Astrocyte (in vitro differentiated cells and primary cell): ENCODE measurements around the gene DNAJB6. TPM values are rescaled to one million over a fixed set of nuclear protein-coding genes. Genes with fewer than 3 reads are reported as not detected.

Experiments used
- DNase-seq: peaks from one replicate; pipeline ENCODE4 v3.0.0-alpha.2; 2010; ENCODE audit warnings: low read depth
- FAIRE-seq: peaks from 2 replicates; lab custom pipeline; 2011; peaks lifted over from hg19 to GRCh38; lab: Jason Lieb, UNC
- H2AFZ ChIP-seq: 2 replicates; pipeline ENCODE4 v1.6.0; 2012; ENCODE audit warnings: low read depth, low read length, inconsistent platforms
- H3K27ac ChIP-seq: 2 replicates; pipeline ENCODE4 v1.5.1; 2011; ENCODE audit warnings: low read depth, low read length, inconsistent platforms
- H3K27me3 ChIP-seq: 2 replicates; pipeline ENCODE4 v1.6.0; 2011; ENCODE audit warnings: low read length, inconsistent platforms; ENCODE audit not compliant: insufficient read depth
- H3K36me3 ChIP-seq: 2 replicates; pipeline ENCODE4 v1.5.1; 2011; ENCODE audit warnings: low read length, inconsistent platforms; ENCODE audit not compliant: insufficient read depth
- H3K4me1 ChIP-seq: 2 replicates; pipeline ENCODE4 v1.5.1; 2011; ENCODE audit warnings: low read length, inconsistent platforms; ENCODE audit not compliant: insufficient read depth
- H3K4me2 ChIP-seq: 2 replicates; pipeline ENCODE4 v1.6.0; 2012; ENCODE audit warnings: low read length, inconsistent platforms
- H3K4me3 ChIP-seq: 2 replicates; pipeline ENCODE4 v1.5.1; 2011; ENCODE audit warnings: low read depth, mild to moderate bottlenecking, low read length, inconsistent platforms; ENCODE audit not compliant: insufficient read depth
- H3K79me2 ChIP-seq: 2 replicates; pipeline ENCODE4 v1.6.0; 2012; ENCODE audit warnings: mild to moderate bottlenecking, low read length, inconsistent platforms; ENCODE audit not compliant: insufficient read depth
- H3K9ac ChIP-seq: 2 replicates; pipeline ENCODE4 v1.6.0; 2012; ENCODE audit warnings: mild to moderate bottlenecking, low read length, inconsistent platforms
- H3K9me3 ChIP-seq: 2 replicates; pipeline ENCODE4 v1.5.1; 2012; ENCODE audit warnings: low read depth, mild to moderate bottlenecking, low read length, inconsistent platforms; ENCODE audit not compliant: insufficient read depth
- H4K20me1 ChIP-seq: 2 replicates; pipeline ENCODE4 v1.6.0; 2012; ENCODE audit warnings: low read length, inconsistent platforms; ENCODE audit not compliant: insufficient read depth
- H3K27ac Mint-ChIP-seq: one replicate; pipeline ENCODE4 v1.8.0; 2021; ENCODE audit warnings: mild to moderate bottlenecking, mixed read lengths; ENCODE audit not compliant: unreplicated experiment
- H3K27me3 Mint-ChIP-seq: one replicate; pipeline ENCODE4 v1.8.0; 2021; ENCODE audit warnings: low read depth, mixed read lengths; ENCODE audit not compliant: unreplicated experiment
- H3K36me3 Mint-ChIP-seq: one replicate; pipeline ENCODE4 v1.8.0; 2021; ENCODE audit warnings: low read depth, mixed read lengths; ENCODE audit not compliant: unreplicated experiment
- H3K4me1 Mint-ChIP-seq: one replicate; pipeline ENCODE4 v1.8.0; 2021; ENCODE audit warnings: low read depth, mixed read lengths; ENCODE audit not compliant: unreplicated experiment
- H3K4me3 Mint-ChIP-seq: one replicate; pipeline ENCODE4 v1.8.0; 2021; ENCODE audit warnings: mild to moderate bottlenecking, moderate library complexity, mixed read lengths; ENCODE audit not compliant: unreplicated experiment
- H3K9me3 Mint-ChIP-seq: one replicate; pipeline ENCODE4 v1.8.0; 2021; ENCODE audit warnings: mild to moderate bottlenecking, mixed read lengths; ENCODE audit not compliant: unreplicated experiment
- CTCF ChIP-seq: IDR thresholded peaks from 2 replicates; pipeline ENCODE4 v1.5.1; 2011; ENCODE audit warnings: low read depth, mild to moderate bottlenecking, inconsistent platforms, low read length, moderate library complexity; ENCODE audit not compliant: insufficient read depth
- EZH2 ChIP-seq: IDR thresholded peaks from 2 replicates; pipeline ENCODE4 v1.6.1; 2012; ENCODE audit warnings: mild to moderate bottlenecking, low read length, inconsistent platforms; ENCODE audit not compliant: insufficient read depth
- total RNA-seq: library from RNA; stranded (reverse); gene quantifications from 2 replicates; pipeline ENCODE4 v1.2.1, GENCODE V29; 2021

Gene DNAJB6
- total RNA-seq, 1 donor from 2014 or later = 179 TPM

GRCh38 chr7:157379493-157379892 is 42.7 kb downstream of the DNAJB6 start:
- no peak for TF ChIP-seq CTCF
- no peak for TF ChIP-seq EZH2
- Mint-ChIP-seq H3K36me3 (peaks cover 30% of the 10 kb centered on the region), H3K27ac (no peak overlapping the region), H3K4me1 (peaks cover 29% of the 10 kb centered on the region), H3K4me3 (no peak overlapping the region), H3K9me3 (no peaks in the 10 kb centered on the region), H3K27me3 (no peaks in the 10 kb centered on the region)
- Histone ChIP-seq H3K4me3 (no peak overlapping the region), H3K79me2 (peaks cover 99% of the 10 kb centered on the region), H3K27me3 (no peaks in the 10 kb centered on the region), H3K4me2 (no peak overlapping the region), H3K27ac (no peak overlapping the region), H3K36me3 (peaks cover 33% of the 10 kb centered on the region), H3K4me1 (peaks cover 4% of the 10 kb centered on the region), H3K9ac (no peak overlapping the region), H3K9me3 (no peaks in the 10 kb centered on the region), H2AFZ (no peak overlapping the region), H4K20me1 (peaks cover 94% of the 10 kb centered on the region)
- FAIRE-seq (no peak), DNase-seq (no peak)

DNA sequence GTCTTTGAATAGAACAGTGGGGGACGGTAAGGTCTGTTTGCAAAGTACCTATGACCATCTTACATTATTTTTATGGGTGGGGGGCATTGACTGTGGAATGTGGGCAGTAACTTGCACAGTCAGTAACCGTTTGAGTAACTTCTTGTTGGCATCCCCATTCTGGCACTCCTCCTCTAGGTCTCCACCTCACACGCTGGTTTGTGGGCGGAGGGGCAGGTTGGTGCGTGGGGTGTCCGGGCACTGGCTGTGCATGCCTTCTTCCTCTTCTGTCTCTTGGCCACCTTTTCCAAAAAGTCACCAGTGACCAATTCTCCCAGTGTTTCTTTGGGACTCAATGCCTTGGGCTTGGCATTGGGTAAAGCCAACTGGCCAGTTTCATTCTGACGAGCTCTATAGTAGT is 43.6 kb downstream of the DNAJB6 start:
- TF ChIP-seq EZH2 (no peak), CTCF (no peak)
- Histone ChIP-seq H3K4me1 (peaks cover 5% of the 10 kb centered on the region), H3K79me2 (peaks cover 99% of the 10 kb centered on the region), H3K36me3 (peaks cover 42% of the 10 kb centered on the region), H3K27me3 (no peaks in the 10 kb centered on the region), H3K9me3 (no peaks in the 10 kb centered on the region), H3K27ac (no peak overlapping the region), H4K20me1 (peaks cover 94% of the 10 kb centered on the region), H3K9ac (no peak overlapping the region), H3K4me2 (no peak overlapping the region), H2AFZ (no peak overlapping the region), H3K4me3 (no peak overlapping the region)
- Mint-ChIP-seq H3K27me3 (no peaks in the 10 kb centered on the region), H3K9me3 (no peaks in the 10 kb centered on the region), H3K4me1 (peaks cover 26% of the 10 kb centered on the region), H3K4me3 (no peak overlapping the region), H3K36me3 (peaks cover 36% of the 10 kb centered on the region), H3K27ac (no peak overlapping the region)
- DNase-seq (no peak), FAIRE-seq (no peak)

DNA sequence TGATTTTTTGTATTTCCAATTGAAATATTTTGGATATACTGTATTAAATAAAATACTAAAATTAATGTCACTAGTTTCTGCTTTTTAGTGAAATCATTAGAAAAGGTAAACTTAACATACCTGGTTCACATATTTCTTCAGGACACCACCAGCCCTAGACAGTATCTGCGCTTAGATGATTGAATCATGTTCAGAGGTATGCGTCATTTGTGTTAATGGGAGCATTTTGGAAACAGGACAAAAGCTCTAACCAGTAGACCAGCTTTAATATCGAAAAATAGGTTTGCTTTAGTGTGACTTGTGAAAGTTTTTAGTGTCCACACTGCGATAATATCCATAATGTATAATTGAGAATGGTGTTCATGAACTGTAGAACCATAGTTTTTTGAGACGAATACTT is 47.1 kb downstream of the DNAJB6 start:
- H4K20me1 ChIP-seq = peaks cover 79% of the 10 kb centered on the region

More for the DNA sequence above, 47.1 kb downstream of the DNAJB6 start:
- peaks cover 82% of the 10 kb centered on the region for H3K79me2 ChIP-seq
- no peak overlapping the region for H3K4me3 ChIP-seq
- Mint-ChIP-seq H3K27me3 (no peaks in the 10 kb centered on the region), H3K4me1 (peaks cover 20% of the 10 kb centered on the region), H3K9me3 (no peaks in the 10 kb centered on the region), H3K27ac (no peak overlapping the region), H3K36me3 (peaks cover 22% of the 10 kb centered on the region), H3K4me3 (no peak overlapping the region)
- H3K27ac ChIP-seq = no peak overlapping the region
- no peaks in the 10 kb centered on the region for H3K9me3 ChIP-seq
- DNase-seq (no peak), FAIRE-seq (no peak)
- no peak overlapping the region for H3K9ac ChIP-seq
- TF ChIP-seq CTCF (no peak), EZH2 (no peak)
- H2AFZ ChIP-seq = no peak overlapping the region
- H3K4me1 ChIP-seq = peaks cover 11% of the 10 kb centered on the region
- no peaks in the 10 kb centered on the region for H3K27me3 ChIP-seq
- no peak overlapping the region for H3K4me2 ChIP-seq
- H3K36me3 ChIP-seq = peaks cover 61% of the 10 kb centered on the region
